Liver (tissue), 9 donors: ENCODE measurements around the gene MIEF1. TPM values are rescaled to one million over a fixed set of nuclear protein-coding genes. Genes with fewer than 3 reads are reported as not detected.

ENCODE experiments used
- DNase-seq: peaks from one replicate; pipeline ENCODE4 v3.0.0-alpha.2; 2017; ENCODE audit warnings: low spot score
- H3K27ac ChIP-seq, 2 donors: one replicate each; pipeline ENCODE4 v1.7.0; 2013; ENCODE audit warnings: inconsistent platforms in 2 of 2, low read length in 2 of 2, control low read depth in 1 of 2, low read depth in 1 of 2, mild to moderate bottlenecking in 1 of 2
- H3K27me3 ChIP-seq, 4 donors: one replicate each; pipeline versions ENCODE4 v1.6.1 to v1.7.0; 2013; ENCODE audit warnings: low read length in 3 of 4, inconsistent platforms in 1 of 4, mild to moderate bottlenecking in 1 of 4, moderate library complexity in 1 of 4; ENCODE audit not compliant: control insufficient read depth in 4 of 4, insufficient read depth in 4 of 4
- H3K36me3 ChIP-seq, 4 donors: one replicate each; pipeline versions ENCODE4 v1.6.1 to v1.7.0; 2013; ENCODE audit warnings: low read length in 3 of 4, mild to moderate bottlenecking in 3 of 4, low read depth in 1 of 4, moderate library complexity in 1 of 4; ENCODE audit not compliant: control insufficient read depth in 4 of 4, insufficient read depth in 3 of 4
- H3K4me1 ChIP-seq, 4 donors: one replicate each; pipeline versions ENCODE4 v1.6.1 to v1.7.0; 2013; ENCODE audit warnings: low read length in 3 of 4, mild to moderate bottlenecking in 3 of 4, moderate library complexity in 1 of 4; ENCODE audit not compliant: control insufficient read depth in 4 of 4, insufficient read depth in 4 of 4
- H3K4me3 ChIP-seq, 3 donors: one replicate each; pipeline versions ENCODE4 v1.6.1 to v1.7.0; 2013; ENCODE audit warnings: low read length in 3 of 3, control low read depth in 1 of 3, low read depth in 1 of 3, mild to moderate bottlenecking in 1 of 3
- H3K9ac ChIP-seq, 2 donors: one replicate each; pipeline ENCODE4 v1.7.0; 2013; ENCODE audit warnings: low read length in 2 of 2, mild to moderate bottlenecking in 2 of 2, moderate library complexity in 2 of 2, control low read depth in 1 of 2, low read depth in 1 of 2
- H3K9me3 ChIP-seq, 4 donors: one replicate each; pipeline versions ENCODE4 v1.6.1 to v1.7.0; 2013; ENCODE audit warnings: low read length in 3 of 4; ENCODE audit not compliant: control insufficient read depth in 4 of 4
- CTCF ChIP-seq: fragments of 150-350 bp; IDR thresholded peaks from 2 replicates; pipeline ENCODE4 v1.5.1; 2017; ENCODE audit warnings: improper control_type of control experiment, low read depth, low read length; ENCODE audit not compliant: missing input control
- EGR1 ChIP-seq, 2 donors: IDR thresholded peaks; 2 replicates each; pipeline ENCODE4 v1.6.1; 2016 to 2018; ENCODE audit warnings: antibody characterized with exemption in 2 of 2, low read depth in 2 of 2
- FOXA2 ChIP-seq: IDR thresholded peaks from 2 replicates; pipeline ENCODE4 v1.6.1; 2016; ENCODE audit warnings: antibody characterized with exemption
- GABPA ChIP-seq, 2 donors: IDR thresholded peaks in 1 of 2; conservative IDR thresholded peaks in 1 of 2; 2 replicates each; pipeline ENCODE4 v1.6.1; 2016; ENCODE audit warnings: antibody characterized with exemption in 2 of 2, mild to moderate bottlenecking in 1 of 2, moderate library complexity in 1 of 2
- HNF4A ChIP-seq, 2 donors: conservative IDR thresholded peaks; 2 replicates each; pipeline ENCODE4 v1.6.1; 2016; ENCODE audit warnings: antibody characterized with exemption in 2 of 2, mild to moderate bottlenecking in 2 of 2
- HNF4G ChIP-seq: IDR thresholded peaks from 2 replicates; pipeline ENCODE4 v1.6.1; 2016; ENCODE audit warnings: antibody characterized with exemption
- JUND ChIP-seq, 2 donors: IDR thresholded peaks; 2 replicates each; pipeline ENCODE4 v1.6.1; 2016; ENCODE audit warnings: antibody characterized with exemption in 2 of 2
- SP1 ChIP-seq: IDR thresholded peaks from 2 replicates; pipeline ENCODE4 v1.6.1; 2018; ENCODE audit warnings: antibody characterized with exemption, mild to moderate bottlenecking
- TAF1 ChIP-seq: conservative IDR thresholded peaks from 2 replicates; pipeline ENCODE4 v1.6.1; 2016; ENCODE audit warnings: antibody characterized with exemption, mild to moderate bottlenecking
- YY1 ChIP-seq: IDR thresholded peaks from 2 replicates; pipeline ENCODE4 v1.6.1; 2016; ENCODE audit warnings: antibody characterized with exemption, mild to moderate bottlenecking
- ZBTB33 ChIP-seq: IDR thresholded peaks from 2 replicates; pipeline ENCODE4 v1.6.1; 2016; ENCODE audit warnings: antibody characterized with exemption
- WGBS: extraction: QIAGEN DNeasy Blood & Tissue Kit; methylation state at CpG from one replicate; pipeline ENCODE4 v1.1.7; 2013; 5-methylcytosine and 5-hydroxymethylcytosine counted together
- polyA plus RNA-seq, 2 donors: library from polyadenylated mRNA; stranded (reverse) in 1 of 2; unstranded in 1 of 2; fragments of 200-250 nt in 1 of 2; fragments of >200 nt in 1 of 2; fragmentation: Nextera tagmentation in 1 of 2; extraction: Ambion mirVana in 1 of 2; gene quantifications; one replicate each; pipeline versions ENCODE4 v1.2.1 to v1.2.3, GENCODE V29; 2013 to 2015
- total RNA-seq, 2 donors: library from RNA; depleted of rRNA; stranded (reverse); fragments of >200 nt; gene quantifications; one replicate each; pipeline ENCODE4 v1.2.3, GENCODE V29; 2014
- donor health status: healthy.
- donor health status: healthy.
- donor health status: healthy.
- donor health status: healthy.
- donor health status: healthy.

MIEF1 gene
- total and polyA plus RNA-seq, 4 donors, result 12.9 to 31.1 (median 20.7) TPM

GRCh38 chr22:39456522-39457197 is 45.4 kb upstream of the MIEF1 start, which contains the start of gene MGAT3:
MGAT3 (plus strand) TSS chr22:39457012; CDS start chr22:39487348, 30,336 bp downstream.
- no peak within 1 kb of the TSS for H3K9ac ChIP-seq
- H3K9me3 ChIP-seq, result no peaks in the 10 kb centered on the region
- peaks cover 0 to 3% (median 2%) of the 10 kb centered on the region in 4 donors for H3K4me1 ChIP-seq
- H3K4me3 ChIP-seq, result peak within 1 kb of the TSS in 1 of 3 donors; percentile 43
- no peak within 1 kb of the TSS for H3K27ac ChIP-seq
- DNase-seq, result no peak
- 30% methylated on average over 80 of the region's 80 CpGs for WGBS
- peaks cover 0 to 6% (median 4%) of the 10 kb centered on the region in 4 donors for H3K27me3 ChIP-seq
- no peaks in the 10 kb centered on the region for H3K36me3 ChIP-seq
- TF ChIP-seq GABPA (IDR thresholded peaks at IDR 0.05 in 1 of 2, conservative IDR thresholded peaks at IDR 0.05 in 1 of 2) (no peak), YY1 (no peak), JUND (IDR thresholded peaks at IDR 0.05) (no peak), HNF4A (conservative IDR thresholded peaks at IDR 0.05) (no peak), FOXA2 (no peak), ZBTB33 (no peak), HNF4G (no peak), CTCF (no peak)

GRCh38 chr22:39457198-39457555 is 44.9 kb upstream of the MIEF1 start:
- Histone ChIP-seq H3K9me3 (no peaks in the 10 kb centered on the region), H3K9ac (no peak overlapping the region), H3K4me3 (peak overlapping the region in 1 of 3 donors; percentile 43), H3K27ac (no peak overlapping the region), H3K36me3 (no peaks in the 10 kb centered on the region), H3K4me1 (peaks cover 0 to 3% (median 2%) of the 10 kb centered on the region in 4 donors), H3K27me3 (peaks cover 0 to 6% (median 4%) of the 10 kb centered on the region in 4 donors)
- no peak for DNase-seq
- TF ChIP-seq FOXA2 (no peak), SP1 (no peak), TAF1 (no peak), EGR1 (IDR thresholded peaks at IDR 0.05; ENCODE audit: low read depth in 2 of 2) (no peak), ZBTB33 (no peak)
- 5% methylated on average over 63 of the region's 63 CpGs for WGBS
